GM12864 (cell line): ENCODE data around the gene TTLL6.

Source experiments
- DNase-seq: peaks from one replicate; pipeline ENCODE4 v3.0.0-alpha.2; 2011; ENCODE audit warnings: low read depth
- H3K4me3 ChIP-seq: 2 replicates; pipeline ENCODE4 v1.5.1; 2011; ENCODE audit warnings: mild to moderate bottlenecking, low read depth, low read length, control low read depth
- TF ChIP-seq, protein P1 (sequence below): IDR thresholded peaks from 2 replicates; pipeline ENCODE4 v1.5.1; 2011; ENCODE audit warnings: low read depth, mild to moderate bottlenecking, moderate library complexity, low read length, control low read depth, inconsistent platforms; ENCODE audit errors: missing control alignments

Gene TTLL6

DNA sequence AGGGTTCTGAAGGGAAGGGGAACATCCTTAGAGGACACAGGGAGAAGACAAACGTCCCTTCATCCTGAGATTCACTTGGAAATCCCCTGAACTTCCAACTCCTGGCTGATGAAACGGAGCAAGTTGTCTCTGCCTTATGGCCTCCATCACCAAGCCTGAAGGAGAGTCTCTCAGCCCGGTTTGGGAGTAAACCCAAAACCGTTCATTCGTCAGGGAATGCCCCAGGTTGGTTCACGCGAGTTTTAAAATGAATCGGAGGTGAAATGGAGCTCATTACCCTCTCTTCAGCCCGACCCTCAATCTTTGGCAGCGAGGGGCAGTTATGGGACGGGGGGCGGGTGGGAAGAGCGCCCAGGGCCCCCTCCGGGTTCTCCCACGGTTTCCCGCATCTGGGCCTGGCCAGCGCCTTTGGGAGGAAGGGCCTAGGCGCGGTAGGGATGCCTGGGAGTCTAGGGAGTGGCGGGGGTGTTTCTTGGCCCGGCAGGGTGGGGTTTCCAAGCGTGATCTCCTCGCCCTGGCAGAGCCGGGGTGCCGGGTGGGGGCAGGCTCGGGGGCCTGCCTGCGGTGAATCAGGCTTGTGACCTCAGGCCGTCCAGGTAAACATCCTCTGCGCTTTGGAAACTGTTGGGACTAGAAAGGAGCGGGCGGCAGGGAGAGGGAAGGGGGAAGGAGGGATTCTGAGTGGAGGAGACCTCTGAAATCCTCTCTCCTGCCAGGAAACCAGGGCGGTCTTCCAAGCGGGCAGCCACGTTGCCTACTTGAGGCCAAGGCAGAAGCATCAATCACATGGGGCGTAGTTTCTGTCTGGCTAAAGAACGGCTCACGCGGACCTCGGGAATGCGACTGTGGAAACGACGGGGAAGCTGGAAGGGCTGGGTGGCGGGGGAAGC, 64.4 kb downstream of the TTLL6 start:
- no peak overlapping the region for H3K4me3 ChIP-seq
- TF ChIP-seq, protein P1, sequence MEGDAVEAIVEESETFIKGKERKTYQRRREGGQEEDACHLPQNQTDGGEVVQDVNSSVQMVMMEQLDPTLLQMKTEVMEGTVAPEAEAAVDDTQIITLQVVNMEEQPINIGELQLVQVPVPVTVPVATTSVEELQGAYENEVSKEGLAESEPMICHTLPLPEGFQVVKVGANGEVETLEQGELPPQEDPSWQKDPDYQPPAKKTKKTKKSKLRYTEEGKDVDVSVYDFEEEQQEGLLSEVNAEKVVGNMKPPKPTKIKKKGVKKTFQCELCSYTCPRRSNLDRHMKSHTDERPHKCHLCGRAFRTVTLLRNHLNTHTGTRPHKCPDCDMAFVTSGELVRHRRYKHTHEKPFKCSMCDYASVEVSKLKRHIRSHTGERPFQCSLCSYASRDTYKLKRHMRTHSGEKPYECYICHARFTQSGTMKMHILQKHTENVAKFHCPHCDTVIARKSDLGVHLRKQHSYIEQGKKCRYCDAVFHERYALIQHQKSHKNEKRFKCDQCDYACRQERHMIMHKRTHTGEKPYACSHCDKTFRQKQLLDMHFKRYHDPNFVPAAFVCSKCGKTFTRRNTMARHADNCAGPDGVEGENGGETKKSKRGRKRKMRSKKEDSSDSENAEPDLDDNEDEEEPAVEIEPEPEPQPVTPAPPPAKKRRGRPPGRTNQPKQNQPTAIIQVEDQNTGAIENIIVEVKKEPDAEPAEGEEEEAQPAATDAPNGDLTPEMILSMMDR, result no peak
- DNase-seq, result no peak

DNA sequence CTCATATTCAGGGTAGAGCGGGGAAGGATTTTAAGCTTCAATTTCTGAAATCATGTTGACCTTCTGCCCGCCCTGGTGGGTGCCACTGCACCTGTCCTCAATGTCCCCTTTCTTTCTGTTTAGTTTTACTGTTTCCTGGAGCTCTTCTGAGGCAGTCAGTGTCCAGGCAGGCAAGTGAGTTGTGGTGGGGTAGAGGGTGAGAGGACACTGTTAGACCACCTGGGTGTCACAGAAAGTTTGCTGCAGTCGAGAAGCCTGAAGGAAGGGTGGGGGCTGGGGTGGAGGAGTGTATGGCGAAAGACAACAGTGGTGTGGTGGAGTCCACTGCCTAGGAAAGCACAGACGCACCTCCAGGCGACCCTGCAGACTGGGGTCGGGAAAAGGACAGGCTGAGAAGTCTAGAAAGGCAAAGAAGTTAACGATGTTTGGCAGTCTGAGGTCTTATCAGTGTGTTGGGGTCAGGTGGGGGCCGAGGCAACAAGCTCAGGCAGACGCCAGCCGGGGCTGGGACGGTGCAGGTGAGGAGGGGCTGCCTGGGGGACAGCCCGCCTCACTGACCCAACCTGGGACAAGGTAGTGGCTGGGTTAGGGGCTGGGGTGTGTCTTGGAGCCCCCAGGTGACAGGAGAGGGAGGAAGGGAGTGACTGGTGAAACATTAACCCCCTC, 65.2 kb downstream of the TTLL6 start:
- DNase-seq, result no peak
- TF ChIP-seq, protein P1, result no peak
- H3K4me3 ChIP-seq, result no peak overlapping the region

DNA sequence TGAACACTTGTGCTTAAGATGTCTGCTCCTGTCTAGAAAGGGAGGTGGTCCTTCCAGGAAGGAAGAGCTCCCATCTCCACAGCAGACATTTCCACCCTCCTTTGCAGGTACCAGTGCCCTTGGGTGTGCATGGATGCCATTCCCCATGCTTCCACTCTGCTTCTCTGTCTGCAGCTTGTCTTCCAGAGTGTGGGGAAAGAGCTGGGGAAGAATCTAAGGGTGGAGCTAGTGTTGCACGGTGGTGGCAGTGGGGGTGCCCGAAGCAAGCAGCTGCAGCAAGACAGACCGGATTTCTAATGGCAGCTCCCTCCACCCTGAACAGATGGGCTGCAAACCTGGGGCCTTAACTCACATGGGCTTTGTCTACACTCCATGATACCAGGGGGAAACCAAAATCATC, 65.9 kb downstream of the TTLL6 start:
- TF ChIP-seq, protein P1, result no peak
- no peak overlapping the region for H3K4me3 ChIP-seq
- no peak for DNase-seq

DNA sequence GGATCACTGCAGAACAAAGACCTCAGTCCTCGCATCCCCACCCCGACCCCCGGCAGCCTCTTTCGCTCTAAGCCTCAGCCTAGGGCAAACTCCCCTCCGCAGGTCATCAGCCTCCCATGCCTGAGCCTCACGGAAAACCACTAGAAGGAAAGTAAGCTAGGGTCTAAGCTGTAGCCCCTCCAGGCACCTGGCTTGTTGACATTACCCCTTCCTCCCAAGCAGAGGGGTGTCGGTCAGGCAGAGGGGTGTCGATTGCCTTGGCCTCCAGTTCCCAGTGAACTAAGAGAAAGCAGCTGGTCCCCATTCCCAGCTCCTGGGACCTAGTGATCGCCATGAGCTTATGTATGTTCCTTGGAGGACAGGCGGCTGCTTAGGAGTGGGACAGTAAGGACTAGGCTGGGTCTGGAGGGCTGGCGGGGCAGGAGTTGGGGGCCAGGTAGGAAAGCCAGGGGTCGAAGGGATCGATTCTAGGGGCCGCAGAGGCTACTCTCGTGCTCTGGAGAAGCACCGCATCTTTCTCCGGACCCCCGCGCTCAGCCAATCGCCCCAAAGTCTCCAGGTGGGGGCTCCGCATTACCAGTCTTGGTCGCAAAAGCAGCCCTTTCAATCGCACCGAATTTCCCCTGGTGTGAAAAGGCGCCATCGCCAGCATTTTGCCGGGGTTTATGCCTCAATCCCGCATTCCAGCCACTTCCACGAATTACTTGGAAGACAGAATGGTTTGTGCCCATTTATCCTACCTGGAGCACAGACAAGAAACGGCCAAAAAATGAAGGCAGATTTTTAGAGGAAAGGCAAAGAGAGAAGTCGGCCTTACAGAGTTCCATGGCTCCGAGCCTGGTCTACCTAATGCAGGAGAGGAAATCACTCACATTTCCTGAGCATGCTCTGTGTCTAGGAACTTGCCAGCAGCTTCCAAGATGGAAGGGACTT, 67.1 kb downstream of the TTLL6 start:
- TF ChIP-seq, protein P1, result no peak
- no peak overlapping the region for H3K4me3 ChIP-seq

DNA sequence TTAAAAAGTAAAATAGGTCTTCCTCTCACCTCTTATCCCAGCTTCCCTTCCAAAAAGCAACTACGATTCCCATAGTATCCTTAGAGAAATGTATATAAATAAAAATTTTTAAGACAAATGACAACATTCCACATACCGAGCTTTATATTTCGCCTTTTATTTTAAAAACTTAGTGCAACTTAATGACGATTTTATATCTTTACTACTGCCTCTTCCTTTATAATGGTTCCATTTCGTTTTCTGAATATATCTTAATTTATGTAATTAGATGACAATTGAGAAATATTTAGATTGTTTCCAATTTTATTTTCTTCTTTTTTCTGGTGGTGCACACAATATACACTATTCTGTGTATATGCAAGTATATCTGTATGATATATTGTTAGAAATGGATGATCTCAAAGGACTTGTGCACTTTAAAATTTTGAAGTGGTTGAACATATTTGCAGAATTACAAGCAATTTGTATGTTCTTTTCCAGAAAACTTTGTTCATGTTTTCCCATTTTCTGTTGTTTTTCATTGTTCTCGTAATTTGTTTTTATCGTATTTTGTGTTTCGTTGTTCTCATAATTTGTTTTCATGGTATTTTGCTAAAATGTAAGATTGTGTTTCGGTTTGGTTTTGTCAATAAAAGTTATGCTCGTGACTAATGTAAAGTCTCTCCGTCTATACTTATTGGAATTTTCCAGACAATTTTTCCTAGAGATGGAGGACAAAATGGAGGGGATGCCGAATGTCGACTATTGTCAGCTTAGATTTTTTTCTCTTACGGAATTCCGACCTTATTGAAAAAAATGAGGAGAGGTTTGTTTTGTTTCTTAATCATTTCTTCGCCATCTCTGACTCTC, 68.1 kb downstream of the TTLL6 start:
- no peak overlapping the region for H3K4me3 ChIP-seq
- TF ChIP-seq, protein P1, result no peak
- no peak for DNase-seq

More for the DNA sequence above, 67.1 kb downstream of the TTLL6 start:
- DNase-seq, result no peak
